H1 (cell line): ENCODE results near the gene TSPAN9. TPM values are rescaled to one million over a fixed set of nuclear protein-coding genes. Genes with fewer than 3 reads are reported as not detected.

Source experiments
- CTCF ChIA-PET: fragments of 300-600 bp; sonication (Branson Sonifier 250); formaldehyde crosslinking; loops from one replicate; lab custom pipeline; 2021; ENCODE audit not compliant: partially characterized antibody; lab: Charles Lee
- POLR2A ChIA-PET: fragments of 300-600 bp; sonication (Branson Sonifier 250); formaldehyde crosslinking; loops from one replicate; lab custom pipeline; 2021; ENCODE audit warnings: inconsistent platforms; ENCODE audit not compliant: partially characterized antibody; lab: Charles Lee
- DNase-seq, 2 experiments: peaks; one replicate each; pipeline versions ENCODE4 v3.0.0 to v3.0.0-alpha.2; 2010 to 2022; ENCODE audit warnings: low spot score in 2 of 2, low read depth in 1 of 2, mixed read lengths in 1 of 2
- FAIRE-seq: peaks from 2 replicates; lab custom pipeline; 2011; peaks lifted over from hg19 to GRCh38; lab: Jason Lieb, UNC
- H2AFZ ChIP-seq: 2 replicates; pipeline ENCODE4 v1.8.1; 2012; ENCODE audit warnings: low read length, inconsistent platforms
- H2AK5ac ChIP-seq: 2 replicates; pipeline ENCODE4 v1.6.1; 2013; ENCODE audit warnings: low read depth, low read length
- H2BK120ac ChIP-seq: replicated peaks from 2 replicates; pipeline ENCODE3; 2013; ENCODE audit warnings: low read depth, low read length, inconsistent platforms
- H2BK12ac ChIP-seq: 2 replicates; pipeline ENCODE4 v1.6.1; 2013; ENCODE audit warnings: low read depth, low read length
- H2BK15ac ChIP-seq: 2 replicates; pipeline ENCODE4 v1.6.1; 2013; ENCODE audit warnings: low read length
- H2BK20ac ChIP-seq: 2 replicates; pipeline ENCODE4 v1.6.1; 2013; ENCODE audit warnings: low read length
- H2BK5ac ChIP-seq: 2 replicates; pipeline ENCODE4 v1.6.1; 2013; ENCODE audit warnings: low read depth, low read length
- H3K14ac ChIP-seq: 2 replicates; pipeline ENCODE4 v1.6.1; 2013; ENCODE audit warnings: inconsistent platforms; ENCODE audit not compliant: insufficient read length
- H3K18ac ChIP-seq: 2 replicates; pipeline ENCODE4 v1.6.1; 2013; ENCODE audit warnings: low read length; ENCODE audit errors: extremely low read depth
- H3K23ac ChIP-seq: 2 replicates; pipeline ENCODE4 v1.6.1; 2013; ENCODE audit warnings: inconsistent platforms; ENCODE audit not compliant: insufficient read length
- H3K23me2 ChIP-seq: 2 replicates; pipeline ENCODE4 v1.6.1; 2013; ENCODE audit warnings: low read depth, low read length
- H3K27ac ChIP-seq: 2 replicates; pipeline ENCODE4 v1.6.1; 2011; ENCODE audit warnings: low read depth, low read length, inconsistent platforms
- H3K27me3 ChIP-seq, 4 experiments: replicated peaks in 1 of 4; 1 replicate in 1 of 4; 2 replicates in 3 of 4; pipeline versions ENCODE4 v1.6.1 to v1.8.1; 2011 to 2013; ENCODE audit warnings: low read length in 3 of 4, mild to moderate bottlenecking in 3 of 4, inconsistent platforms in 2 of 4, mixed read lengths in 2 of 4, moderate library complexity in 1 of 4; ENCODE audit not compliant: control insufficient read depth in 3 of 4, insufficient read depth in 3 of 4; ENCODE audit errors: extremely low read depth in 1 of 4
- H3K36me3 ChIP-seq, 4 experiments: 2 replicates each; pipeline versions ENCODE4 v1.6.1 to v1.8.1; 2011 to 2013; ENCODE audit warnings: mild to moderate bottlenecking in 4 of 4, low read length in 3 of 4, moderate library complexity in 2 of 4, control low read depth in 1 of 4, inconsistent platforms in 1 of 4; ENCODE audit not compliant: insufficient read depth in 4 of 4, control insufficient read depth in 2 of 4
- H3K4ac ChIP-seq: replicated peaks from 2 replicates; pipeline ENCODE3; 2013; ENCODE audit warnings: low read length, low read depth, mixed read lengths, inconsistent platforms; ENCODE audit not compliant: insufficient read length
- H3K4me1 ChIP-seq, 4 experiments: replicated peaks in 1 of 4; 1 replicate in 1 of 4; 2 replicates in 3 of 4; pipeline versions ENCODE4 v1.6.1 to v1.8.1; 2011 to 2013; ENCODE audit warnings: low read length in 3 of 4, inconsistent platforms in 2 of 4, mixed read lengths in 1 of 4; ENCODE audit not compliant: insufficient read depth in 4 of 4, control insufficient read depth in 3 of 4
- H3K4me2 ChIP-seq, 2 experiments: 2 replicates each; pipeline versions ENCODE4 v1.6.1 to v1.8.1; 2011 to 2013; ENCODE audit warnings: low read depth in 2 of 2, low read length in 2 of 2, control low read depth in 1 of 2, inconsistent platforms in 1 of 2, mild to moderate bottlenecking in 1 of 2; ENCODE audit not compliant: insufficient read depth in 1 of 2
- H3K4me3 ChIP-seq, 4 experiments: fragments of 200-600, 300-600 bp in 1 of 4; sonication (generic), shearing (Covaris generic), sonication (Bioruptor Twin) in 1 of 4; 2 replicates each; pipeline versions ENCODE4 v1.5.1 to v1.8.1; 2011 to 2016; ENCODE audit warnings: low read length in 4 of 4, low read depth in 3 of 4, control low read depth in 2 of 4, inconsistent platforms in 2 of 4, mild to moderate bottlenecking in 2 of 4, mixed read lengths in 1 of 4, moderate library complexity in 1 of 4; ENCODE audit not compliant: insufficient read depth in 2 of 4; ENCODE audit errors: extremely low read depth in 1 of 4
- H3K56ac ChIP-seq: replicated peaks from 2 replicates; pipeline ENCODE3; 2013; ENCODE audit warnings: low read depth, mild to moderate bottlenecking, mixed read lengths, low read length, inconsistent platforms; ENCODE audit not compliant: insufficient read length
- H3K79me1 ChIP-seq: 2 replicates; pipeline ENCODE4 v1.6.1; 2013; ENCODE audit warnings: low read depth, low read length, control low read depth
- H3K79me2 ChIP-seq, 2 experiments: 2 replicates each; pipeline versions ENCODE4 v1.6.1 to v1.8.1; 2012 to 2013; ENCODE audit warnings: low read length in 2 of 2, mild to moderate bottlenecking in 2 of 2, inconsistent platforms in 1 of 2; ENCODE audit not compliant: insufficient read depth in 2 of 2, control insufficient read depth in 1 of 2
- H3K9ac ChIP-seq, 4 experiments: replicated peaks in 1 of 4; 1 replicate in 1 of 4; 2 replicates in 3 of 4; pipeline versions ENCODE4 v1.6.1 to v1.8.1; 2011 to 2013; ENCODE audit warnings: low read depth in 3 of 4, low read length in 3 of 4, control low read depth in 2 of 4, mild to moderate bottlenecking in 2 of 4, moderate library complexity in 2 of 4, inconsistent platforms in 1 of 4; ENCODE audit errors: extremely low read depth in 1 of 4
- H3K9me3 ChIP-seq, 2 experiments: 2 replicates each; pipeline versions ENCODE4 v1.6.1 to v1.8.1; 2012 to 2013; ENCODE audit warnings: mild to moderate bottlenecking in 2 of 2, moderate library complexity in 2 of 2, control low read depth in 1 of 2, inconsistent platforms in 1 of 2, low read depth in 1 of 2, low read length in 1 of 2, mixed read lengths in 1 of 2; ENCODE audit not compliant: insufficient read depth in 2 of 2
- H4K20me1 ChIP-seq, 2 experiments: replicated peaks in 1 of 2; 2 replicates each; pipeline versions ENCODE3 to v1.8.1; 2011 to 2013; ENCODE audit warnings: inconsistent platforms in 2 of 2, low read length in 2 of 2, mild to moderate bottlenecking in 1 of 2; ENCODE audit not compliant: insufficient read depth in 2 of 2, control insufficient read depth in 1 of 2
- H4K5ac ChIP-seq: 2 replicates; pipeline ENCODE4 v1.6.1; 2013; ENCODE audit warnings: low read length, low read depth, mixed read lengths, inconsistent platforms; ENCODE audit not compliant: insufficient read length
- H4K8ac ChIP-seq: 2 replicates; pipeline ENCODE4 v1.8.0; 2013; ENCODE audit warnings: mild to moderate bottlenecking, moderate library complexity, low read length, inconsistent platforms; ENCODE audit not compliant: insufficient read depth; ENCODE audit errors: extremely low read depth
- H4K91ac ChIP-seq: replicated peaks from 2 replicates; pipeline ENCODE3; 2013; ENCODE audit warnings: low read length, mixed read lengths, inconsistent platforms; ENCODE audit not compliant: insufficient read length
- BRCA1 ChIP-seq: IDR thresholded peaks from 2 replicates; pipeline ENCODE4 v1.6.1; 2012; ENCODE audit warnings: low read depth, low read length, improper control_type of control experiment
- CEBPB ChIP-seq: IDR thresholded peaks from 2 replicates; pipeline ENCODE4 v1.6.1; 2012; ENCODE audit warnings: low read depth, low read length
- TAF7 ChIP-seq: optimal IDR thresholded peaks from 2 replicates; pipeline ENCODE3; 2011; ENCODE audit warnings: low read depth, mild to moderate bottlenecking, inconsistent platforms, low read length, moderate library complexity, borderline replicate concordance
- TBP ChIP-seq: IDR thresholded peaks from 2 replicates; pipeline ENCODE4 v1.6.1; 2011; ENCODE audit warnings: low read depth, low read length, improper control_type of control experiment
- whole genome bisulfite sequencing, 2 experiments: shearing (Covaris generic) in 1 of 2; methylation state at CpG; one replicate each; pipeline versions ENCODE4 v1.1.6 to v1.1.7; 2013 to 2015; ENCODE audit warnings: low lambda C conversion rate in 2 of 2, mixed read lengths in 2 of 2, inconsistent platforms in 1 of 2, low coverage in 1 of 2, missing lambda C conversion rate in 1 of 2; ENCODE audit not compliant: insufficient replicate concordance in 2 of 2, insufficient coverage in 1 of 2, insufficient read length in 1 of 2; ENCODE audit errors: extremely low coverage in 1 of 2, missing lambda C conversion rate in 1 of 2; 5-methylcytosine and 5-hydroxymethylcytosine counted together
- polyA plus RNA-seq, 7 experiments: library from polyadenylated mRNA; depleted of rRNA in 3 of 7; stranded (reverse) in 5 of 7; unstranded in 2 of 7; fragments of >200 nt in 5 of 7; fragments of 200-250 nt in 2 of 7; gene quantifications; 1 replicate in 5 of 7; 2 replicates in 1 of 7; 4 replicates in 1 of 7; pipeline versions ENCODE4 v1.2.1 to v1.2.3, GENCODE V29; 2011 to 2013; ENCODE audit warnings: missing spikeins in 2 of 7, mixed read lengths in 2 of 7
- total RNA-seq: library from RNA; stranded (reverse); fragmentation: NEBNext Ultra II Directional; extraction: Animal tissue kit (Norgen Biotek cat#: 25700); gene quantifications from 2 replicates; pipeline ENCODE4 v1.2.1, GENCODE V29; 2021
- TF ChIP-seq, protein P1 (sequence below): IDR thresholded peaks from 2 replicates; pipeline ENCODE4 v1.6.1; 2012; ENCODE audit warnings: inconsistent platforms

Gene TSPAN9
- total and polyA plus RNA-seq, 2 of the 8 experiments (the other 6 are each of a cell fraction or from before 2014, with no cell fraction given), result 11.5 to 29.1 TPM

DNA sequence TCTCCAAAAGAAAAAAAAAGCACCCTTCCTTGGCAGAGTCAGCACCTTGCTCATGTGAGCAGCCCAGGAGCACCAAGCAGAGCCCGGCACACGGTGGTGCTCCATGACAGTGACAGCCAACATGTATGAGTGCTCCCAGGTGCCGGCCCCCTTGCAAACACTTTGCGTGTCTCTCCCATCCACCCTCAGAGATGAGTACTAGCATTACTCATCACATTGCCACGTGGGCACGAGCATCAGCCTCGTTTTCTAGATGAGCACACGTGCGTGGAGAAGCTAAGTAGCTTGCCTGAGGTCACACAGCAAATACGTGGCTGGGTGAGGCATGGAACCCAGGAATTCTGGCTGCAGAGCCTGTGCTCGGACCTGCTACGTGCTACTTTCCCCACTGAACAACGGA, 235.9 kb downstream of the TSPAN9 start:
- Histone ChIP-seq H4K20me1 (no peaks in the 10 kb centered on the region), H4K91ac (no peak overlapping the region), H2BK5ac (no peak overlapping the region), H3K9ac (no peak overlapping the region), H3K36me3 (no peaks in the 10 kb centered on the region), H4K5ac (no peak overlapping the region), H3K4me3 (no peak overlapping the region), H3K4me1 (peaks cover 0 to 5% (median 0%) of the 10 kb centered on the region in 4 experiments; a peak in 2 of 7 replicates), H3K27ac (no peak overlapping the region), H3K56ac (no peak overlapping the region), H2BK15ac (no peak overlapping the region), H2AK5ac (peak overlapping the region; percentile 32; the same call in 1 of the 2 replicates), H4K8ac (no peak overlapping the region), H3K23me2 (no peaks in the 10 kb centered on the region), H3K14ac (no peak overlapping the region), H2BK120ac (no peak overlapping the region), H3K23ac (no peak overlapping the region), H3K4me2 (no peak overlapping the region), H3K79me1 (no peaks in the 10 kb centered on the region), H3K18ac (no peak overlapping the region), H3K9me3 (no peaks in the 10 kb centered on the region), H2AFZ (no peak overlapping the region), H3K79me2 (no peaks in the 10 kb centered on the region), H2BK12ac (no peak overlapping the region), H3K27me3 (no peaks in the 10 kb centered on the region; a peak in 2 of 7 replicates), H3K4ac (no peak overlapping the region), H2BK20ac (no peak overlapping the region)
- TF ChIP-seq BRCA1, result no peak
- TF ChIP-seq CEBPB, result no peak
- no peak for TF ChIP-seq TAF7
- no peak for TF ChIP-seq TBP
- TF ChIP-seq, protein P1, sequence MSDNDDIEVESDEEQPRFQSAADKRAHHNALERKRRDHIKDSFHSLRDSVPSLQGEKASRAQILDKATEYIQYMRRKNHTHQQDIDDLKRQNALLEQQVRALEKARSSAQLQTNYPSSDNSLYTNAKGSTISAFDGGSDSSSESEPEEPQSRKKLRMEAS, result no peak
- CTCF ChIA-PET, result interaction anchor here (0.6 to 13.4 kb wide), 54 partner anchors 9 to 491 kb away, joined by 3 to 216 read pairs (median 6); no protein-coding TSS in a partner anchor
- DNase-seq (no peak), FAIRE-seq (no peak)
- WGBS, 2 experiments, result 89% methylated on average over 13 of the region's 13 CpGs; no CpG with 5 or more reads in 1 of the 2 experiments
- POLR2A ChIA-PET, result interaction anchor here (0.6 kb wide), 1 partner anchor 338 kb away, joined by 3 read pairs; no protein-coding TSS in a partner anchor
